PC-9 (cell line): ENCODE data around the gene B3GNT3. TPM values are rescaled to one million over a fixed set of nuclear protein-coding genes. Genes with fewer than 3 reads are reported as not detected.
A peak's percentile ranks its signal among the peaks of the same experiment; 100 is the strongest.

ENCODE experiments used
- BruUV-seq: library from RNA; stranded (reverse); fragments of 400-500 nt; replicated peaks from 2 replicates; lab custom pipeline; 2021; lab: Mats Ljungman, UMichigan
- CTCF ChIA-PET: fragments of 300-600 bp; sonication (Branson Sonifier 250); formaldehyde crosslinking; loops from one replicate; lab custom pipeline; 2022; ENCODE audit warnings: antibody characterized with exemption; lab: Charles Lee
- POLR2A ChIA-PET: fragments of 300-600 bp; sonication (Branson Sonifier 250); formaldehyde crosslinking; loops from one replicate; lab custom pipeline; 2022; ENCODE audit warnings: antibody characterized with exemption; ENCODE audit not compliant: unreplicated experiment; lab: Charles Lee
- DNase-seq, 2 experiments: peaks; one replicate each; pipeline versions ENCODE4 v3.0.0 to v3.0.0-alpha.2; 2015 to 2022; ENCODE audit warnings: mixed read lengths in 1 of 2
- H2AFZ ChIP-seq: fragments of 200-600 bp; sonication (generic); 2 replicates; pipeline ENCODE4 v1.8.1; 2017; ENCODE audit warnings: antibody characterized with exemption
- H3F3A ChIP-seq: fragments of 200-600 bp; sonication (generic); 2 replicates; pipeline ENCODE4 v1.8.1; 2017; ENCODE audit warnings: antibody characterized with exemption, mild to moderate bottlenecking, low read depth; ENCODE audit not compliant: insufficient read depth
- H3K27ac ChIP-seq: fragments of 200-600 bp; sonication (generic); 2 replicates; pipeline ENCODE4 v1.6.1; 2016; ENCODE audit warnings: mixed run types
- H3K27me3 ChIP-seq: fragments of 200-600 bp; sonication (generic); 2 replicates; pipeline ENCODE4 v1.6.1; 2016; ENCODE audit warnings: low read depth, mixed run types; ENCODE audit not compliant: insufficient read depth
- H3K36me3 ChIP-seq: fragments of 200-600 bp; sonication (generic); 2 replicates; pipeline ENCODE4 v1.6.1; 2016; ENCODE audit warnings: low read depth, mixed run types
- H3K4me1 ChIP-seq: fragments of 200-600 bp; sonication (generic); replicated peaks from 2 replicates; pipeline ENCODE4 v1.6.1; 2016; ENCODE audit warnings: mixed run types; ENCODE audit not compliant: insufficient read depth
- H3K4me2 ChIP-seq: fragments of 200-600 bp; sonication (generic); 2 replicates; pipeline ENCODE4 v1.6.1; 2017; ENCODE audit warnings: mixed run types
- H3K4me3 ChIP-seq: fragments of 200-600 bp; sonication (generic); 2 replicates; pipeline ENCODE4 v1.6.1; 2016; ENCODE audit warnings: mixed run types
- H3K79me2 ChIP-seq: fragments of 200-600 bp; sonication (generic); 2 replicates; pipeline ENCODE4 v1.6.1; 2017; ENCODE audit warnings: low read depth, mixed run types
- H3K9me2 ChIP-seq: fragments of 200-600 bp; sonication (generic); 2 replicates; pipeline ENCODE4 v1.8.1; 2017; ENCODE audit warnings: mild to moderate bottlenecking; ENCODE audit not compliant: insufficient read depth
- H3K9me3 ChIP-seq: fragments of 200-600 bp; sonication (generic); 2 replicates; pipeline ENCODE4 v1.8.1; 2016; ENCODE audit warnings: low read depth; ENCODE audit not compliant: insufficient read depth
- H4K20me1 ChIP-seq: fragments of 200-600 bp; sonication (generic); 2 replicates; pipeline ENCODE4 v1.8.1; 2017; ENCODE audit not compliant: insufficient read depth
- CTCF ChIP-seq: fragments of 200-600 bp; sonication (generic); conservative IDR thresholded peaks from 2 replicates; pipeline ENCODE4 v1.6.1; 2017; ENCODE audit warnings: mixed run types, antibody characterized with exemption, mild to moderate bottlenecking, moderate library complexity
- EZH2 ChIP-seq: fragments of 200-600 bp; sonication (generic); IDR thresholded peaks from 2 replicates; pipeline ENCODE4 v1.8.0; 2017; ENCODE audit warnings: antibody characterized with exemption, low read depth
- intact Hi-C: fragments of 100-400 bp; cut with micrococcal nuclease; formaldehyde crosslinking; loops from one replicate; pipeline ENCODE4 v1.10.0; 2022; ENCODE audit not compliant: unreplicated experiment
- total RNA-seq: library from RNA; stranded (reverse); gene quantifications from 2 replicates; pipeline ENCODE4 v1.2.3, GENCODE V29; 2021

Gene B3GNT3
- total RNA-seq, 1 experiment from 2014 or later = 65.9 TPM

DNA sequence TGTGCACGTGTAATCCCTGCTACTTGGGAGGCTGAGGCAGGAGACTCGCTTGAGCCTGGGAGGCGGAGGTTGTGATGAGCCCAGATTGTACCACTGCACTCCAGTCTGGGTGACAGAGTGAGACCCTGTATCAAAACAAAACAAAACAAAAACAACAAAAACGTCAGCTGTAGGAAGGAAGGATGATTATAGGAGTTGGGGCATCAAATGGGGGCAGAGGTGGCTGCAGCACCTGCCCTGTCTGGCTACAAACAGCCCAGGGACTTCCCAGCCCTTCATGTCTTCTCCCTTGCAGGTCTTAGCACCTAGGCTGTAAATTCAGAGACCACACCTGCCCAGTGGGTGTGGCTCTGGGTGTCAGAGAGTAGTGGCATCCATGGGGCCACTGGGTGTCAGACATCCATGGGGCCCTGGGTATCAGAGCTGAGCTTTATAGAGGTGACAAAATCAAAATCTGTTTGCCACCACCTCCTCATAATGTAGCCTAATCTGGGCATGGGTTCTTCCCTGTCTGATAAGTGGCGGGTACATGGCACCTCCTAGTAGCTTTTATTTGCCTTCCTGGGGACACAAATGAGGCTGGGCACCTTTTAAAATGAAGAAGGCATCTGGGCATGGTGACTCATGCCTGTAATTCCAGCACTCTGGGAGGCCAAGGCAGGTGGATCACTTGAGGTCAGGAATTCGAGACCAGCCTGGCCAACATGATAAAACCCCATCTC is 4.7 kb upstream of the B3GNT3 start:
- Histone ChIP-seq H4K20me1 (no peaks in the 10 kb centered on the region), H3K36me3 (no peaks in the 10 kb centered on the region), H3K79me2 (peaks cover 2% of the 10 kb centered on the region), H3F3A (peaks cover 60% of the 10 kb centered on the region), H2AFZ (no peak overlapping the region), H3K4me1 (peaks cover 45% of the 10 kb centered on the region), H3K27ac (peak overlapping the region; percentile 87), H3K4me3 (no peak overlapping the region), H3K9me3 (no peaks in the 10 kb centered on the region), H3K4me2 (peak overlapping the region; percentile 71), H3K9me2 (no peaks in the 10 kb centered on the region), H3K27me3 (no peaks in the 10 kb centered on the region)
- TF ChIP-seq EZH2 = no peak
- no peak for TF ChIP-seq CTCF
- ChIA-PET POLR2A (interaction anchor here (0.6 to 0.7 kb wide), 3 partner anchors 10 to 483 kb away, joined by 3 to 4 read pairs (median 3); no protein-coding TSS in a partner anchor), CTCF (interaction anchor here (1.0 kb wide), 1 partner anchor 66 kb away, joined by 3 read pairs; no protein-coding TSS in a partner anchor)
- intact Hi-C loops = loop anchor here (1.0 kb wide), 1 partner anchor 11 kb away; no protein-coding TSS in a partner anchor
- no TSS peak for BruUV-seq
- peak; percentile 62 to 90 for DNase-seq

GRCh38 chr19:17794412-17794730 is 567 bp upstream of the B3GNT3 start:
- Histone ChIP-seq H3K4me2 (peak overlapping the region; percentile 83), H3K36me3 (peaks cover 6% of the 10 kb centered on the region; the same call in 1 of the 2 replicates), H3K4me3 (peak overlapping the region; percentile 83), H3K9me2 (no peaks in the 10 kb centered on the region), H4K20me1 (no peaks in the 10 kb centered on the region), H3K9me3 (no peaks in the 10 kb centered on the region), H2AFZ (peak overlapping the region; percentile 88), H3K79me2 (peaks cover 38% of the 10 kb centered on the region), H3K27me3 (no peaks in the 10 kb centered on the region), H3F3A (peaks cover 78% of the 10 kb centered on the region), H3K27ac (peak overlapping the region; percentile 98), H3K4me1 (peaks cover 77% of the 10 kb centered on the region)
- no peak for DNase-seq
- POLR2A ChIA-PET = interaction anchor here (0.5 to 1.1 kb wide), 2 partner anchors 36 to 138 kb away, joined by 5 to 19 read pairs; partner anchors contain the start of gene CCDC124
- BruUV-seq = TSS peak; percentile 39
- TF ChIP-seq EZH2 (no peak), CTCF (0 out of 2 replicates have a peak, but pooled peaks have one; percentile 14)
- CTCF ChIA-PET = interaction anchor here (1.3 kb wide), 1 partner anchor 37 kb away, joined by 3 read pairs; no protein-coding TSS in a partner anchor
- intact Hi-C loops = no loop called here

- Histone ChIP-seq H3K27ac (peak overlapping the region; percentile 98), H3K4me2 (peak overlapping the region; percentile 83), H3K27me3 (no peaks in the 10 kb centered on the region), H3K36me3 (peaks cover 12% of the 10 kb centered on the region; the same call in 1 of the 2 replicates), H3K4me3 (peak overlapping the region; percentile 83), H3K4me1 (peaks cover 70% of the 10 kb centered on the region), H4K20me1 (peaks cover 5% of the 10 kb centered on the region; the same call in 1 of the 2 replicates), H3F3A (peaks cover 67% of the 10 kb centered on the region), H3K9me3 (no peaks in the 10 kb centered on the region), H3K79me2 (peaks cover 49% of the 10 kb centered on the region), H3K9me2 (no peaks in the 10 kb centered on the region), H2AFZ (peak overlapping the region; percentile 88; the same call in 1 of the 2 replicates)
- intact Hi-C loops = loop anchor here (1.0 kb wide), 1 partner anchor 47 kb away; no protein-coding TSS in a partner anchor
- CTCF ChIA-PET = interaction anchor here (0.6 to 1.3 kb wide), 3 partner anchors 23 to 190 kb away, joined by 3 to 6 read pairs (median 3); no protein-coding TSS in a partner anchor
- DNase-seq = peak in 1 of 2 experiments; percentile 35
- no TSS peak for BruUV-seq
- TF ChIP-seq EZH2 (no peak), CTCF (no peak)
- POLR2A ChIA-PET = interaction anchor here (0.6 kb wide), 1 partner anchor 966 kb away, joined by 3 read pairs; the partner anchor contains the start of gene SIN3B
These were observed 538 bp downstream of the B3GNT3 start for GRCh38 chr19:17795495-17795856.
